COLO668 (cell line): ENCODE results near the gene KIAA1328.

ENCODE experiments used
- DNase-seq: peaks from one replicate; lab custom pipeline; 2025; ENCODE audit not compliant: unreplicated experiment; lab: John Stamatoyannopoulos, UW

KIAA1328 gene

DNA sequence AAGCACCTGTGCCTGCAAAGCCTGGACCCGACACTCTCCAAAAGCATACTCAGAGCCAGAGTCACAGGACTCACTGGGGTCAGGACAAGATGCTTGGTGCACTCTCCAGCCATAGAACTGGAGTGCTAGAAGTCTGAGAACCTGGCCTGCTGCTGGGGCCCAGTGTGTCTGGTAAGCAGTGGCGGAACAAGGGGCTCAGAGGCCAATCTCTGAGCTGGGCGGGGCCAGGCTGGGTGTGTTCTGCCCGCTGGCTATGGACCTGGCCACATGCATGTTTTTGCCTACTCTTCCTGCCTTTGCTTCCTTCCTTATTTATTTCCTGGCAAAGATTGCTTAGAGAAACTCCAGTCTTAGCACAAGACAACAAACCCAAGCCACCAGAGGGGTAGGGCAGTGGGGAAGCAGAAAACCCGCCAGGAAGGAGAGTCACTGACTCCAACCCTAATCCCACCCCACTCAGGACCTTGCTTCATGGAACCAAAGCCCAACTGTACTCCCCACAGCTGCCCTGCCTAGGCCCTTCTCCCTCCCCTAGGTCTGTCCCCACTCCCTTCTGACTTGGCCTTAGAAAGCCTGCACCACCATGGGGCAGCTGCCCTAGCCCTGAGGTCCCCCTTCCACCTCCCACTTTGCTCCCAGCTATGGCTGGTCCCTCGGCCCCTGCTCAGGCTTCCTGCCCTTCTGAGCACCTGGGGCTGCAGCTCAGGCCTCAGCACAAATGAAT is 421.1 kb downstream of the KIAA1328 start:
- DNase-seq = no peak

DNA sequence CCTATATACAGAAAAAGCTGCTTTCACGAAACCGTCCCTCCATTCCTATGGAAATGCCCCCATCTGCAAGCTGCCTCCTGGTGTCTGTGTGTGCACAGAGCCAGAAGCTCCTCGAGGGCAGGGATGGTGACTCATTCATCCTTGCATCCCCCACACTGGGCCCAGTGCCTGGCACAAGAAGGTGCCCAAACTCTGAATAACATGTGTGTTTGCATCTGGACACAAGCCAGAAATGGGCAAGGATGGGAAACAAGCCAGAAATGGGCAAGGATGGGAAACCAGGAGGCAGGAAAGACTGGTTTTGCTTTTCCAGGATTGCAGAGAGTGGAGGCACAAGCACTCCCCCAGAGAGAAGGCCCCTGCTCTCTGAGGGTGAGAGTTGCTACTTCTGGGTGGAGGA is 422.8 kb downstream of the KIAA1328 start:
- DNase-seq = no peak

- no peak for DNase-seq
Measured at GRCh38 chr18:37252342-37252741, 423.4 kb downstream of the KIAA1328 start.

DNA sequence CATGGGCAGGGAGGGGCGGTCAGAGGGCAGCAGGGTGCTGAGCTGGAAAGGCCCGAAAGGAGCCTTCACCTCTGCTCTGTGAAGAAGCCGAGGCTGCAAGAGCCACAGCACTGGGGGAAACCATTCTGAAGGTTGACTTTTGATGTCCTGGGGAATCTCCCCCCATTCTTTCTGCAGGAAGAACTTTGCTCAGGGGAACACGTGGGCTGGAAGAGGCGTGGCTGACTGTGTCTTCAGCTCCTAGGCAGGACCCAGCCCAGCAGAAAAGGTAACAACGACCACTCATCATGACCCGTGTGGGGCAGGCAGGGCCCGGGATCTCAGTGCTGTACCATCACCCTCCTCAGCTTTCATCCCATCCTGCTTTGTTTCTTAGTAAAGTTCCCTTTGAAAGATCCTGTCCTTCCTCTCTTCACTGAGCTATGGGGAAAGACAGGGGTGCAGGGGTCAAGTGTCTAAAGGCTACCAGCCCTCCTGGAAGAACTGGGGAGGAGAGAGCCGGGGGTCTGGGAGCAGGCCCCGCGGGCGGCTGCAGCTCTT is 424.0 kb downstream of the KIAA1328 start:
- DNase-seq = no peak

GRCh38 chr18:37253394-37254235 is 424.7 kb downstream of the KIAA1328 start:
- DNase-seq = peak; percentile 80

DNA sequence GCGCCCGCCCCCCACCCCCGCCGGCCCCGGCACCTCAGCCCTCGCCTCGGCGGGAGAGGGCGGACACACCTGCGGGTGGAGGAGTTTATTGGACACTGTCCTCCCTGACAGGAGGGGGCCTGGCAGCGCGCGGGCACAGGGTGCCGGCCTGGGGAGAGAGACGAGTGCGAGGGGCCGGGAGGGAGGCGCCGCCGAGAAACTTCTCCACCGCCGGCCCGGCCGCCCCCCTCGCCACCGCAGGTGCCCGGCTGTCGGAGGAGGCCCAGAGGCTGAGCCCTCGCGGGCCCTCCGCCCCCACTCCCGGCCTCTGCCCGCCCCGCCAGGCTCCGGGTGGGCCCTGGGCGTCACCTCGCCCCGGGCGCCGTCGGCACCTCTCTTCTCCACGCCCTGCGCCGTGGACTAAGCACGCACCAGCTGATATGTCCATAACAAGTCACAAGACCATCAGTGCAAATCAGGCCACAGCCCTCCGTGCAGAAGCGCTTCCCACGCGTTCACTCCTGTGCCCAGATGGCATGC is 425.4 kb downstream of the KIAA1328 start:
- peak; percentile 71 for DNase-seq

GRCh38 chr18:37254973-37255372 is 426.0 kb downstream of the KIAA1328 start:
- DNase-seq = no peak

- DNase-seq = no peak
Measured at GRCh38 chr18:37258131-37258530, 429.2 kb downstream of the KIAA1328 start.

GRCh38 chr18:37258819-37259218 is 429.9 kb downstream of the KIAA1328 start:
- DNase-seq = no peak

DNA sequence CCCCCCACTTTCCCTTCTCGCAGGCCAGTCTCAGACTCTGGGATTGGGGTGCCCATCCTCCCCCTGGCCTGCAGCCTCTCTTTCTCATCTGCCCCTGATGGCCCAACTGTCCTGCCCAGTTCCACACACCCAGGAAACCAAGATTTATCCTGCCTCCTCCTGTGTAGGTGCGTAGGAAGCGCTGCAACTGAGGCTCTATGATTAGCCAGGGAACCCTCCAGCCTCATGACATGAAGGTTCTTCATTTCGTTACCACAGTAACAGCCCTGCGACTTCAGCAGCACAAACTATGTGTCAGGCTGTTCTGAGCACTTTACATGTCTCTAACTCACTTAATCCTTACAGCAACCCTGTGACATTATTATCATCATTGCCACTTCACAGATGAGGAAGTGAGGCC is 430.8 kb downstream of the KIAA1328 start:
- DNase-seq = no peak

- DNase-seq = no peak
Measured at GRCh38 chr18:37260367-37261093, 431.6 kb downstream of the KIAA1328 start.

GRCh38 chr18:37261246-37261840 is 432.4 kb downstream of the KIAA1328 start:
- no peak for DNase-seq

DNA sequence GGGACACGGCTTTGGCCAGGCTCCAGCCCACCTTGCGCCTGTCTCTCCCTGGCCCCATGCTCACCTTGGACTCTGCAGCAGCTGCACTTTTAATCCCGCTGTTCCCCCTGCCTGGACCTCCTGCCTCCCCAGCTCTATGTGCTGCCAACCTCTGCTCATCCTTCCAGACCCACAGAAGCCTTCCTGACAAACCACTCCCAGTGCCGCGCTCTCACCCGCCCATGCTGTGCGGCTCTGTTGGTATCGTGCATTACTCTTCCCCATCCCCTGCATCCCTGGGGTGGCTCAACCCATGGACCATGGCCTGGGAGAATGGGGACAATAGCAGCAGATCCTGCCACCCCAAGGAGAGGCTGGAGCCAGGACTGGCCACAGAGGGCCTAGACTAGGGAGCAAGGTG is 433.1 kb downstream of the KIAA1328 start:
- no peak for DNase-seq

DNA sequence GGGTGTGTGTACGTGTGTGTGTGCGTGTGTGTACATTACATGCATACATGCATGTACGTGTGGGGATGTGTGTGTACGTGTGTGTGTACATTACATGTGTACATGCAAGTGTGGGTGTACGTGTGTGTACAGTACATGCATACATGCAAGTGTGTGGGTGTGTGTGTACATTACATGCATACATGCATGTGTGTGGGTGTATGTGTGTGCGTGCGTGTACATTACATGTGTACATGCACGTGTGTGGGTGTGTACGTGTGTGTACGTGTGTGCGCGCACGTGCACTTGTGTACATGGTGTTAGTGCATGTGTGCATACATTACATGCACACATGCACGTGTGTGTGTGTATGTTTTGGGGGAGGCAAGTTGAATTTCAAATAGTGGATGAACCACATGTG is 436.0 kb downstream of the KIAA1328 start:
- no peak for DNase-seq

DNA sequence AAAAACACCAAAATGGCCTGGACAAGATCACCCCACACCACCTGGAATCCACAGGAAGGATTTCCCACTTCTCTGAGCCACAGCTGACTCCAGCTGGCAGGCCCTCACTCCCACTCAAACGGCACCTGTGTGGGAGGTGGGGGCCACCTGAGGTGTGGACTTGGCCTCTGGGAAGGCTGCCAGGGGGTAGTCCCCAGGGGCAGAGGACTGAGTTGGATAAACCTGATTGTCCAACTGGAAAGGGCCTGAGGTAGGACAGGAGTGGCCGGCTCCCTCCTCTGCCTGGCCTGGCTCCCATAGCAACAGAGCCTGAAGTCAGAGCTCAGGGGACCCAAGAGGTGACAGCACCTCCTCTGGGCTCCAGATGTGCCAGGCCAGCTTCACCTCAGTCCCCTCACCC is 436.5 kb downstream of the KIAA1328 start:
- DNase-seq = no peak

DNA sequence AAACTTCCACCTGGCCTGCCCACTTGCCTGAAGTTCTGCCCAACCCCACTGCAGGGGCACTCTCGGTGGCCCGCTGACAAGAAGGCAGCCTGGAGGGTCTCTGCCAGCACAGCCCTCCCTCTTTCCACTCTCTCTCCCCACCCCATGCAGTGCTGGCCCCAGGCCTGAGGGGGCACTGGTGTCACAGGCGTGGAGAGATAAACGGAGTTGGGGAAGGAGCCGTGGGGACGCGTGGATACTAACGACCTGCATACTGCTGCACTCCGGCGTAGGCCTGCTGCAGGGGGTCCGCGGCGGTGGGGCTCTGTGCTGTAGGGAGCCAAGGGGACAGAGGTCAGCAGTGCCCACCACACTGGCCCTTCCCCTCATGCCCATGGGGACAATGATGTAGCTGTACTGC is 437.4 kb downstream of the KIAA1328 start:
- no peak for DNase-seq

GRCh38 chr18:37270038-37270665 is 441.2 kb downstream of the KIAA1328 start:
- no peak for DNase-seq

- DNase-seq = no peak
Measured at GRCh38 chr18:37270666-37271052, 441.7 kb downstream of the KIAA1328 start.

DNA sequence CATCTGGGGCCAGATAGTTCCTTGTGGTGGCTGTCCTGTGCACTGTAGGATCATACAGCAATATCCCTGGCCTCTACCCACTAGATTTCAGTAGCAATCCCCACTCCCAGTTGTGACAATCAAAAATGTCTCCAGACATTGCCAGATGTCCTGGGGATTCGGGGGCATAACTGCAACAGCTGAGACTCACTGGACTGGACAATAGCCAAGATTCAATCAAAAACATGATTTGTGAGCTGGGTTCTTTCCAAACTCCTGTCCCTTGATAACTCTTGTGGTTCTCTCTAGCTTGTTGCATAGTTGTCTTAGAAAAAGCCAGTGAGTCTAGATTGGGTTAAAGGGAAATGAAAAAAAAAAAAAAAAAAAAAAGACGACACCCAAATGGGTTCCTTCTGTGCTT is 443.3 kb downstream of the KIAA1328 start:
- no peak for DNase-seq

- no peak for DNase-seq
Measured at GRCh38 chr18:37272841-37273240, 443.9 kb downstream of the KIAA1328 start.
